MCF 10A (cell line): Measurements from ENCODE around the gene HTATSF1. TPM values are rescaled to one million over a fixed set of nuclear protein-coding genes. Genes with fewer than 3 reads are reported as not detected.

Experiments used
- BruUV-seq: library from RNA; stranded (reverse); fragments of 400-500 nt; replicated peaks from 2 replicates; lab custom pipeline; 2021; lab: Mats Ljungman, UMichigan
- CTCF ChIA-PET: fragments of 300-600 bp; sonication (Branson Sonifier 250); formaldehyde crosslinking; extraction: SDS; loops from one replicate; lab custom pipeline; 2021; ENCODE audit warnings: antibody characterized with exemption, inconsistent platforms; lab: Yijun Ruan, JAX
- POLR2A ChIA-PET: fragments of 300-600, 350-650 bp; sonication (Branson Sonifier 250); formaldehyde crosslinking; extraction: SDS; loops from one replicate; lab custom pipeline; 2020; ENCODE audit warnings: antibody characterized with exemption, inconsistent platforms; lab: Yijun Ruan, JAX
- DNase-seq: peaks from one replicate; pipeline ENCODE4 v3.0.0-alpha.2; 2018; ENCODE audit not compliant: unreplicated experiment
- H3K27ac Mint-ChIP-seq: one replicate; pipeline ENCODE4 v1.8.0; 2022; ENCODE audit warnings: mild to moderate bottlenecking, low read depth, mixed read lengths; ENCODE audit not compliant: unreplicated experiment
- H3K27me3 Mint-ChIP-seq: one replicate; pipeline ENCODE4 v1.8.0; 2022; ENCODE audit warnings: mixed read lengths; ENCODE audit not compliant: insufficient read depth, unreplicated experiment
- H3K36me3 Mint-ChIP-seq: one replicate; pipeline ENCODE4 v1.8.0; 2022; ENCODE audit warnings: mild to moderate bottlenecking, moderate library complexity, mixed read lengths; ENCODE audit not compliant: insufficient read depth, unreplicated experiment
- H3K4me1 Mint-ChIP-seq: one replicate; pipeline ENCODE4 v1.8.0; 2022; ENCODE audit warnings: mixed read lengths; ENCODE audit not compliant: insufficient read depth, unreplicated experiment
- H3K4me3 Mint-ChIP-seq: one replicate; pipeline ENCODE4 v1.8.0; 2022; ENCODE audit warnings: mild to moderate bottlenecking, moderate library complexity, mixed read lengths; ENCODE audit not compliant: unreplicated experiment
- H3K9me3 Mint-ChIP-seq: one replicate; pipeline ENCODE4 v1.8.0; 2022; ENCODE audit warnings: mixed read lengths; ENCODE audit not compliant: unreplicated experiment
- intact Hi-C: fragments of 100-400 bp; cut with micrococcal nuclease; formaldehyde crosslinking; loops from 2 replicates; pipeline ENCODE4 v1.14.1; 2022
- total RNA-seq: library from RNA; stranded (reverse); gene quantifications from 2 replicates; pipeline ENCODE4 v1.2.3, GENCODE V29; 2022
- TF ChIP-seq, protein P1 (sequence below): fragments of 200-600 bp; IDR thresholded peaks from one replicate; pipeline ENCODE4 v1.8.0; 2022; ENCODE audit warnings: antibody characterized with exemption, mild to moderate bottlenecking; ENCODE audit not compliant: unreplicated experiment

Gene HTATSF1
- total RNA-seq, 1 experiment from 2014 or later = 23.3 TPM

DNA sequence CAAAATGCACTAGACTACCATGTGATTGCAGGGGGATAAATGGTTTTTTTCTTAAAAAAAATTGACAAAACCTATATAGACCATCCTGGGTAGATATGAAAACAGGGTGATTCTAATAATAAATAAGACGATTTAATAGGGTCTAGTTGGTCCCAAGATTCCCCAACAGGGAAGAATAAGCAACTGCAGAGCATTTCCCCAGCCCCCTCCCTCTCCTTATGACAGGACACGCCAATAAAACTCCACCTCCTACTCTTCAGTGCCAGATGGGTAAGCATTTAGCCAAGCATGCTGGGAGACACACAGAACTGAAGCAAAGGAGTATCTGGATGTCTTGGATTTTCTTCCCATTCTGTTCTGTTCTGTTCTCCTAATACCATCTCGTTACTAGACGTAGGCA is 9.7 kb upstream of the HTATSF1 start, which contains the start of gene BRS3:
Gene BRS3 (plus strand): TSS at position 301 of the 400 bp plus-strand sequence. CDS start 168 bp downstream, outside the sequence.
- intact Hi-C loops = loop anchor here (5.0 kb wide), 1 partner anchor 320 kb away; no protein-coding TSS in a partner anchor
- peaks cover 5% of the 10 kb centered on the region for H3K4me1 Mint-ChIP-seq
- H3K27me3 Mint-ChIP-seq = peaks cover 92% of the 10 kb centered on the region
- TF ChIP-seq, protein P1, sequence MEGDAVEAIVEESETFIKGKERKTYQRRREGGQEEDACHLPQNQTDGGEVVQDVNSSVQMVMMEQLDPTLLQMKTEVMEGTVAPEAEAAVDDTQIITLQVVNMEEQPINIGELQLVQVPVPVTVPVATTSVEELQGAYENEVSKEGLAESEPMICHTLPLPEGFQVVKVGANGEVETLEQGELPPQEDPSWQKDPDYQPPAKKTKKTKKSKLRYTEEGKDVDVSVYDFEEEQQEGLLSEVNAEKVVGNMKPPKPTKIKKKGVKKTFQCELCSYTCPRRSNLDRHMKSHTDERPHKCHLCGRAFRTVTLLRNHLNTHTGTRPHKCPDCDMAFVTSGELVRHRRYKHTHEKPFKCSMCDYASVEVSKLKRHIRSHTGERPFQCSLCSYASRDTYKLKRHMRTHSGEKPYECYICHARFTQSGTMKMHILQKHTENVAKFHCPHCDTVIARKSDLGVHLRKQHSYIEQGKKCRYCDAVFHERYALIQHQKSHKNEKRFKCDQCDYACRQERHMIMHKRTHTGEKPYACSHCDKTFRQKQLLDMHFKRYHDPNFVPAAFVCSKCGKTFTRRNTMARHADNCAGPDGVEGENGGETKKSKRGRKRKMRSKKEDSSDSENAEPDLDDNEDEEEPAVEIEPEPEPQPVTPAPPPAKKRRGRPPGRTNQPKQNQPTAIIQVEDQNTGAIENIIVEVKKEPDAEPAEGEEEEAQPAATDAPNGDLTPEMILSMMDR = no peak
- no peak for DNase-seq
- CTCF ChIA-PET = interaction anchor here (1.1 to 1.9 kb wide), 3 partner anchors 91 to 321 kb away, joined by 3 to 7 read pairs (median 3); no protein-coding TSS in a partner anchor
- no peaks in the 10 kb centered on the region for H3K9me3 Mint-ChIP-seq
- no peaks in the 10 kb centered on the region for H3K36me3 Mint-ChIP-seq
- no peak within 1 kb of the TSS for H3K27ac Mint-ChIP-seq
- POLR2A ChIA-PET = no interaction called here
- H3K4me3 Mint-ChIP-seq = no peak within 1 kb of the TSS
- BruUV-seq = no TSS peak

DNA sequence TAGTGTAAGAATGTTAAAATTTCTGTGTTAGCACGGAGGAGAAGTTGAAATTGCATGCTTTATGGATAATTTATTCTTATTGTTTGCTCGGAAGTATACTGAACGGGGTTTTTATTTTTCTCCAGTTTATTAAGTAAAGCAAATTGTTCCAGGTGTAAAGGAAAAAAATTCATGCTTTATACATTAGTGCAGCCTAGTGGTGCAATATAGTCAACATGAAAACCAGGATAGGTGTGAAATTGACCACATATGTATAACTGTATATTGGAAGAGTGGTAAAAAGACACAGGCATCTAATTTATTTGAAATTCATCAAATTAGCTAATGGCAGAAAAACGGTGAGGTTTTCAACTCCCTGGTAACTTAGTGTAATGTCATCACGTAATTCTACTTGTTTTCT is 8.7 kb upstream of the HTATSF1 start:
- no peak overlapping the region for H3K4me3 Mint-ChIP-seq
- H3K27me3 Mint-ChIP-seq = peaks cover 89% of the 10 kb centered on the region
- no TSS peak for BruUV-seq
- CTCF ChIA-PET = interaction anchor here (1.6 to 1.9 kb wide), 2 partner anchors 322 to 460 kb away, joined by 7 to 8 read pairs; no protein-coding TSS in a partner anchor
- no peak overlapping the region for H3K27ac Mint-ChIP-seq
- POLR2A ChIA-PET = no interaction called here
- H3K36me3 Mint-ChIP-seq = no peaks in the 10 kb centered on the region
- no peak for DNase-seq
- peaks cover 5% of the 10 kb centered on the region for H3K4me1 Mint-ChIP-seq
- no peaks in the 10 kb centered on the region for H3K9me3 Mint-ChIP-seq
- TF ChIP-seq, protein P1 = no peak
- intact Hi-C loops = loop anchor here (5.0 kb wide), 1 partner anchor 321 kb away; no protein-coding TSS in a partner anchor

DNA sequence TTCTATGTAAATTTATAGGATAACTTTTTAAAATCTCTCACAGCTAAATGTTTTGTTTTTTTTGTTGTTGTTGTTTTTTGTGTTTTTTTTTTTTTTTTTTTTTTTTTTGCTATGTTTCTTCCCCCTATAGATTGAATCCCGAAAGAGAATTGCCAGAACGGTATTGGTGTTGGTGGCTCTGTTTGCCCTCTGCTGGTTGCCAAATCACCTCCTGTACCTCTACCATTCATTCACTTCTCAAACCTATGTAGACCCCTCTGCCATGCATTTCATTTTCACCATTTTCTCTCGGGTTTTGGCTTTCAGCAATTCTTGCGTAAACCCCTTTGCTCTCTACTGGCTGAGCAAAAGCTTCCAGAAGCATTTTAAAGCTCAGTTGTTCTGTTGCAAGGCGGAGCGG is 5.6 kb upstream of the HTATSF1 start:
- Mint-ChIP-seq H3K36me3 (no peaks in the 10 kb centered on the region), H3K4me3 (no peak overlapping the region), H3K4me1 (peaks cover 5% of the 10 kb centered on the region), H3K27ac (no peak overlapping the region), H3K27me3 (peaks cover 63% of the 10 kb centered on the region), H3K9me3 (no peaks in the 10 kb centered on the region)
- no peak for DNase-seq
- TF ChIP-seq, protein P1 = no peak
- CTCF ChIA-PET = interaction anchor here (0.6 to 1.8 kb wide), 9 partner anchors 11 to 931 kb away, joined by 3 to 5 read pairs (median 3); no protein-coding TSS in a partner anchor
- POLR2A ChIA-PET = no interaction called here
- no TSS peak for BruUV-seq
- intact Hi-C loops = loop anchor here (10.0 kb wide), 2 partner anchors 203 to 467 kb away; no protein-coding TSS in a partner anchor

DNA sequence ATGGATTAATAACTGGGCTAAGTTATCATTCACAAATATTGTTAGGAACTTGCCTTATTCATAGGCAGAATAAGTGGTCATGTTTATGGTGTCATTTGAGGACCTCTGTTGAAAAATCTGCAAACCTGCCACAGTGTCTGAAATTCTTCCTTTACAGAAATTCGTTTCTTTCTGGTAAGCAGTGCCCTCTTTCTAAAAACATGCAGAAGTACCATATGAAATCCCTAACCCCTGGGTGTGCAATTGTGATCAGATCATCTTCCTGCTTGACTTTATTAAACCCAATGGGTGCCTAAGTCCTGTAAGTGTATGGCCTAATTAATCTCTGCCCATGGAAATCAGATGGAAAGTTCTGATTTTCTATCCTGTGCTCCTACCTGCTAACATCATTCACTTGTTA is 4.4 kb upstream of the HTATSF1 start:
- intact Hi-C loops = loop anchor here (10.0 kb wide), 2 partner anchors 202 to 468 kb away; no protein-coding TSS in a partner anchor
- no peak for DNase-seq
- no peak overlapping the region for H3K27ac Mint-ChIP-seq

More for the DNA sequence above, 4.4 kb upstream of the HTATSF1 start:
- H3K9me3 Mint-ChIP-seq = no peaks in the 10 kb centered on the region
- no TSS peak for BruUV-seq
- H3K4me3 Mint-ChIP-seq = no peak overlapping the region
- POLR2A ChIA-PET = no interaction called here
- CTCF ChIA-PET = no interaction called here
- peaks cover 5% of the 10 kb centered on the region for H3K4me1 Mint-ChIP-seq
- H3K36me3 Mint-ChIP-seq = no peaks in the 10 kb centered on the region
- peaks cover 51% of the 10 kb centered on the region for H3K27me3 Mint-ChIP-seq
- TF ChIP-seq, protein P1 = no peak
